ENCODE results near the gene NEK2.

- TF ChIP-seq POLR2AphosphoS5 (IDR thresholded peaks at IDR 0.05; ENCODE audit: insufficient read depth in 1 of 2, low read depth in 1 of 2) (no peak), CTCF (IDR thresholded peaks at IDR 0.05) (no peak)
These were observed 14.7 kb downstream of the NEK2 start for GRCh38 chr1:211660718-211661222.
